Mucosa of stomach (tissue), 1 donor: ENCODE data around the gene EREG.
"Not testable (repeated sequence)": the region's sequence is repeated elsewhere in the genome, so short reads cannot be mapped to it uniquely, and the experiment has no call there.

ENCODE experiments used
- H3K27me3 ChIP-seq: one replicate; pipeline ENCODE4 v1.7.0; 2013; ENCODE audit warnings: mild to moderate bottlenecking, low read length; ENCODE audit not compliant: control insufficient read depth, insufficient read depth
- H3K36me3 ChIP-seq: one replicate; pipeline ENCODE4 v1.7.0; 2013; ENCODE audit warnings: low read length; ENCODE audit not compliant: control insufficient read depth, insufficient read depth
- H3K4me1 ChIP-seq: one replicate; pipeline ENCODE4 v1.7.0; 2013; ENCODE audit warnings: mild to moderate bottlenecking, low read length; ENCODE audit not compliant: control insufficient read depth, insufficient read depth
- H3K4me3 ChIP-seq: one replicate; pipeline ENCODE4 v1.7.0; 2013; ENCODE audit warnings: low read length
- H3K9ac ChIP-seq: one replicate; pipeline ENCODE4 v1.7.0; 2013; ENCODE audit warnings: mild to moderate bottlenecking, low read length, moderate library complexity
- H3K9me3 ChIP-seq: one replicate; pipeline ENCODE4 v1.7.0; 2013; ENCODE audit warnings: mild to moderate bottlenecking, low read length, moderate library complexity; ENCODE audit not compliant: control insufficient read depth
- donor health status: Pancreatic carcinoma.

Gene EREG

GRCh38 chr4:74328501-74328900 lies 36.4 kb upstream of the EREG start:
- H3K36me3 ChIP-seq, result no peaks in the 10 kb centered on the region
- H3K4me3 ChIP-seq, result no peak overlapping the region
- no peaks in the 10 kb centered on the region for H3K4me1 ChIP-seq
- H3K27me3 ChIP-seq, result no peaks in the 10 kb centered on the region
- no peak overlapping the region for H3K9ac ChIP-seq
- H3K9me3 ChIP-seq, result no peaks in the 10 kb centered on the region

- H3K27me3 ChIP-seq, result no peaks in the 10 kb centered on the region
Measured at GRCh38 chr4:74329307-74329706, 35.6 kb upstream of the EREG start.

GRCh38 chr4:74330295-74330750 lies 34.6 kb upstream of the EREG start:
- Histone ChIP-seq H3K27me3 (no peaks in the 10 kb centered on the region), H3K9me3 (no peaks in the 10 kb centered on the region), H3K4me1 (no peaks in the 10 kb centered on the region), H3K4me3 (no peak overlapping the region), H3K36me3 (no peaks in the 10 kb centered on the region), H3K9ac (no peak overlapping the region)

More at GRCh38 chr4:74329307-74329706, 35.6 kb upstream of the EREG start:
- Histone ChIP-seq H3K36me3 (no peaks in the 10 kb centered on the region), H3K9me3 (no peaks in the 10 kb centered on the region), H3K4me1 (no peaks in the 10 kb centered on the region), H3K4me3 (no peak overlapping the region), H3K9ac (no peak overlapping the region)

DNA sequence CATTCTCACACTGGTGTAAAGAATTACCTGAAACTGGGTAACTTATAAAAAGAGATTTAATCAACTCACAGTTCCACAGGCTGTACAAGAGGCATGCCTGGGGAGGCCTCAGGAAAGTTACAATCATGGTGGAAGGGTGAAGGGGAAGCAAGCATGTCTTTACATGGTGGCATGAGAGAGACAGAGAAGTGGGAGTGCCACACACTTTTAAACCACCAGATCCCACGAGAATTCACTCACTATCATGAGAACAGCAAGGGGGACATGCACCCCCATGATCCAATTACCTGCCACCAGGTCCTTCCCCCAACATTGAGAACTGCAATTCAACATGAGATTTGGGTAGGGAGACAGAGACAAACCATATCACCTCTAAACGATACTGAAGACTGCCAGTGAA lies 33.7 kb upstream of the EREG start:
- Histone ChIP-seq H3K4me1 (no peaks in the 10 kb centered on the region), H3K27me3 (no peaks in the 10 kb centered on the region), H3K9me3 (no peaks in the 10 kb centered on the region), H3K4me3 (no peak overlapping the region), H3K9ac (no peak overlapping the region), H3K36me3 (no peaks in the 10 kb centered on the region)

DNA sequence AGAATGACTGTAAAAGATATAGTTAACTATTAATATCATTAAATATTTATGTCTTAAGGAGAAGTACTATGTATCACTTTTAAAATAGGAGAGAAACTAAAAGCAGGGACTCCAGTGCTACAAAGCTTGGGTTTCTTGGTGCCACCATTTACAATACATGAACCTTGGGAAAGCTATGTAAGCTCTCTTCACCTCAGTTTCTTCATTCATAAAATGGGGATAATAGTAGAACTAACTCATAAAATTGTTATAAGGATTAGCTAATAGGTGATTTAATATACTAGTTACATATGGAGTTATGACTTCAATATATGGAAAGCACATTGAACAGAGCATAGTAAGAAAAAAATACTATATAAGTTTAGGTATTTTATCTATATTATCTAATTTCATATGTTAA lies 33.0 kb upstream of the EREG start:
- H3K9ac ChIP-seq, result no peak overlapping the region

DNA sequence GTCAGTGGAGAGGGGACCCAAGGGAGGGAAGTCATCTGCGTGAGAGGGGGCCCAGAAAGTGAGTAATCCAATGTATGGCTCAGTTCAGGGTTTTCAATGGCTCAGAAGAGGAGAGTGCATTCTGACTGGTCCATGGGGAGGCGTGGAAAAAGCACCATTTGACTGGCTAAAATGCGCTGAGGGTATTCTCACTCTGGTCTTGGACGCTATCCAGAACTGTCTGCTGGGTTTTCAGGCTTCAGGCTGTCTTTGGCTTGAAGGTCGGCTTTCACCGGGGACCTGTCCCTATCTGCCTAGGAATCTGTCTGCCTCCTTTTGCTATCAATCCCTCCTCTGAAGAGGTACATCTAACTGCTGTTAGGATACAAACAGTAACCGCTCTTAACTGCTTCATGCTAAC lies 30.3 kb upstream of the EREG start:
- Histone ChIP-seq H3K9me3 (no peaks in the 10 kb centered on the region), H3K27me3 (no peaks in the 10 kb centered on the region), H3K36me3 (no peaks in the 10 kb centered on the region), H3K4me1 (no peaks in the 10 kb centered on the region), H3K9ac (no peak overlapping the region), H3K4me3 (no peak overlapping the region)

More for the DNA sequence above, 33.0 kb upstream of the EREG start:
- H3K27me3 ChIP-seq, result no peaks in the 10 kb centered on the region
- no peaks in the 10 kb centered on the region for H3K9me3 ChIP-seq
- no peaks in the 10 kb centered on the region for H3K36me3 ChIP-seq
- H3K4me1 ChIP-seq, result no peaks in the 10 kb centered on the region
- no peak overlapping the region for H3K4me3 ChIP-seq

DNA sequence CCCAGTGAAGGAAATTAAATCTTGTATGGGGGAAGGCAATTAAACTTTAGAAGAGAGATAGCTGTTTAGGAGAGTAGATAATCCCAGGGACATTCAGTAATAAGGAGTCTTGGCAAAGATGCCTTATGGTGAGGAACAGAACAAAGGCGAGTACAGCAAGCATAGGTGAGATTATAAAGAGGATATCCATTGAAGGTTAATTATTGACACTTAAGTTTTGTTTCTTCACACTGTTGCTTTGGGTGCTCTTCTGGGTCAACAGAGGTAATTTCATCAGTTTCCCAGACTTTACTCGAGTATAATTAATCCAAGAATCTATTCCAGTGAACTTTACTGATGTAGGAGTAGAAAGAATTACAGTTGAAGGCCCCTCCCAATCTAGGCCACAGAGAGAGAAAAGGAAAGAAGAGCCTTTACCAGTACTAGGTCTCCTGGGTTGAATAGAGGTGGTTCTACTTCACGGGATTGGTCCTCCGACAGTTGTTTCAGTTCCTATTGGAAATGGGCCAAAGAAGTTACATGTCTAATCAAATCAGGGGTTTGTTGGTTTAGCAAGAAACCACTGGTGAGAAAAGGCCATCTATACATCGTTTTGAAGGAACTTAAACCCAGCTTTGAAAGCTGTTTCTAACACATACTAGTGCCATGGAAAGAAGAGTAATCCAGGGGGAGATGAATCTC lies 29.5 kb upstream of the EREG start:
- Histone ChIP-seq H3K4me1 (no peaks in the 10 kb centered on the region), H3K9me3 (no peaks in the 10 kb centered on the region), H3K4me3 (no peak overlapping the region), H3K27me3 (no peaks in the 10 kb centered on the region), H3K36me3 (no peaks in the 10 kb centered on the region), H3K9ac (no peak overlapping the region)

DNA sequence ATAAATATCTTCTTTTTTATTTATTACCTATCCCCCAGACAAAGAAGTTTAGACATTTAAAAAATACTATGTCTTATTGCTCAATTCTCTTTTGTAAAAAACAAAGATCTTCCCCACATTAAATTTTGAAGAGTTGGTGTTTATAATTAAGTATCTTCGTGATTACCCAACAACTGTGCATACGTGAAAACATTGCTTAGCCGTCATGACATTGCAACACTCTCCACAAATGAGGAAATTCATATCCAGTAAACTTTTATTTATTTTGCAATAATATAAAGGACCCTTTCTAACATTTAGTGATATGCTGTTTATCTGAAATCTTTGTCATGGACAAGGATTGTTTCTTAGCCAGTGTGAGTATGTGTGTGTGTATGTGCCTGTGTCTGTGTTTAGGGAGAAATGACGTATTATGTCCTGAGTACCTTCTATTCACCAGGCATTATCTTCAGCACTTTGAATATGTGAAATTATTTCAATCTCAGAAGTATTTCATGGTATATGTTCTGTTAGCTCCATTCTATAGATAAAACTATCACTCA lies 26.1 kb upstream of the EREG start:
- H3K4me1 ChIP-seq, result no peaks in the 10 kb centered on the region
- no peaks in the 10 kb centered on the region for H3K36me3 ChIP-seq
- H3K9ac ChIP-seq, result no peak overlapping the region
- H3K9me3 ChIP-seq, result no peaks in the 10 kb centered on the region
- H3K4me3 ChIP-seq, result no peak overlapping the region
- H3K27me3 ChIP-seq, result no peaks in the 10 kb centered on the region

GRCh38 chr4:74339501-74339900 lies 25.4 kb upstream of the EREG start:
- Histone ChIP-seq H3K9me3 (peaks cover 2% of the 10 kb centered on the region), H3K36me3 (no peaks in the 10 kb centered on the region), H3K9ac (no peak overlapping the region), H3K27me3 (no peaks in the 10 kb centered on the region), H3K4me1 (no peaks in the 10 kb centered on the region), H3K4me3 (no peak overlapping the region)

DNA sequence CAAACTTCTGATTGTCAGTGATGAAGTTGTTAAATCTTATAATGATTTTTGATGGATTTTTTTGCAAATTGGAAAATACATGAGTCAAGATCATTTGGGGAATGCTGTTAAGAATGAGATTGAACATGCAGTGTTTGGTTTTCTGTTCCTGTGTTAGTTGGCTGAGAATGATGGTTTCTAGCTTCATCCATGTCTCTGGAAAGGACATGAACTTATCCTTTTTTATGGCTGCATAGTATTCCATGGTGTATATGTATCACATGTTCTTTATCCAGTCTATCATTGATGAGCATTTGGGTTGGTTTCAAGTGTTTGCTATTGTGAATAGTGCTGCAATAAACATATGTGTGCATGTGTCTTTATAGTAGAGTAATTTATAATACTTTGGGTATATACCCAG lies 24.5 kb upstream of the EREG start:
- H3K9me3 ChIP-seq, H3K4me1 ChIP-seq, H3K27me3 ChIP-seq, H3K4me3 ChIP-seq, H3K9ac ChIP-seq, H3K36me3 ChIP-seq: not testable (repeated sequence)

GRCh38 chr4:74344031-74344430 lies 20.9 kb upstream of the EREG start:
- Histone ChIP-seq H3K36me3 (no peaks in the 10 kb centered on the region), H3K4me1 (no peaks in the 10 kb centered on the region), H3K4me3 (peak overlapping the region; percentile 24)

GRCh38 chr4:74353858-74354257 lies 11.1 kb upstream of the EREG start:
- no peak overlapping the region for H3K4me3 ChIP-seq
- no peak overlapping the region for H3K9ac ChIP-seq
- H3K36me3 ChIP-seq, result no peaks in the 10 kb centered on the region
- H3K9me3 ChIP-seq, result no peaks in the 10 kb centered on the region
- H3K4me1 ChIP-seq, result no peaks in the 10 kb centered on the region
- no peaks in the 10 kb centered on the region for H3K27me3 ChIP-seq

More at GRCh38 chr4:74344031-74344430, 20.9 kb upstream of the EREG start:
- Histone ChIP-seq H3K9me3 (peaks cover 4% of the 10 kb centered on the region), H3K27me3 (no peaks in the 10 kb centered on the region), H3K9ac (no peak overlapping the region)
